GM18867 (cell line): ENCODE data around the gene NRXN3.
"Not testable (repeated sequence)": the region's sequence is repeated elsewhere in the genome, so short reads cannot be mapped to it uniquely, and the experiment has no call there.

Source experiments
- ATAC-seq: cut with Tn5 transposase; IDR thresholded peaks from one replicate; pipeline ENCODE4 v1.9.1; 2021; ENCODE audit warnings: mild to moderate bottlenecking, moderate library complexity; ENCODE audit not compliant: unreplicated experiment

NRXN3 gene

GRCh38 chr14:78399316-78399889, 229.2 kb downstream of the NRXN3 start:
- ATAC-seq: no peak

- ATAC-seq: no peak
Measured at GRCh38 chr14:78401866-78402265, 231.7 kb downstream of the NRXN3 start.

GRCh38 chr14:78403278-78403815, 233.2 kb downstream of the NRXN3 start:
- peak; percentile 50 for ATAC-seq

- no peak for ATAC-seq
Measured at GRCh38 chr14:78405079-78405856, 235.1 kb downstream of the NRXN3 start.

GRCh38 chr14:78412475-78412874, 242.3 kb downstream of the NRXN3 start:
- ATAC-seq: no peak

- no peak for ATAC-seq
Measured at GRCh38 chr14:78414172-78414571, 244.0 kb downstream of the NRXN3 start.

- ATAC-seq: no peak
Measured at GRCh38 chr14:78417532-78417931, 247.4 kb downstream of the NRXN3 start.

GRCh38 chr14:78424311-78424710, 254.1 kb downstream of the NRXN3 start:
- no peak for ATAC-seq

GRCh38 chr14:78425330-78425729, 255.2 kb downstream of the NRXN3 start:
- no peak for ATAC-seq

GRCh38 chr14:78425782-78426181, 255.6 kb downstream of the NRXN3 start:
- no peak for ATAC-seq

GRCh38 chr14:78432046-78432445, 261.9 kb downstream of the NRXN3 start:
- ATAC-seq: no peak

- ATAC-seq: not testable (repeated sequence)
Measured at GRCh38 chr14:78437448-78437847, 267.3 kb downstream of the NRXN3 start.

GRCh38 chr14:78440356-78440894, 270.3 kb downstream of the NRXN3 start:
- no peak for ATAC-seq

GRCh38 chr14:78443834-78444233, 273.7 kb downstream of the NRXN3 start:
- ATAC-seq: no peak

GRCh38 chr14:78445275-78445674, 275.1 kb downstream of the NRXN3 start:
- ATAC-seq: no peak

GRCh38 chr14:78446807-78447206, 276.6 kb downstream of the NRXN3 start:
- ATAC-seq: no peak

GRCh38 chr14:78448164-78449094, 278.3 kb downstream of the NRXN3 start:
- peak; percentile 75 for ATAC-seq

GRCh38 chr14:78450669-78451318, 280.6 kb downstream of the NRXN3 start:
- ATAC-seq: no peak

GRCh38 chr14:78451319-78451695, 281.1 kb downstream of the NRXN3 start:
- no peak for ATAC-seq

GRCh38 chr14:78455896-78456435, 285.8 kb downstream of the NRXN3 start:
- peak; percentile 93 for ATAC-seq
